GM23338 (cell line): ENCODE measurements around the gene PDE6A.

Source experiments
- CREB1 ChIP-seq: fragments of 250-450 bp; sonication (Bioruptor Pico); IDR thresholded peaks from 2 replicates; pipeline ENCODE4 v1.5.0; 2020; ENCODE audit warnings: low read depth, mild to moderate bottlenecking, moderate library complexity
- CTCF ChIP-seq, 2 experiments: fragments of 200-600 bp in 1 of 2; sonication (generic) in 1 of 2; conservative IDR thresholded peaks; 2 replicates each; pipeline versions ENCODE4 v1.5.1 to v1.6.1; 2016 to 2017; ENCODE audit warnings: antibody characterized with exemption in 2 of 2, low read depth in 2 of 2, mild to moderate bottlenecking in 2 of 2, moderate library complexity in 1 of 2
- ETS1 ChIP-seq: IDR thresholded peaks from 2 replicates; pipeline ENCODE4 v1.6.1; 2016; ENCODE audit warnings: antibody characterized with exemption
- EZH2 ChIP-seq: fragments of 200-600 bp; sonication (generic); IDR thresholded peaks from one replicate; pipeline ENCODE4 v1.8.0; 2017; ENCODE audit warnings: antibody characterized with exemption, mild to moderate bottlenecking, low read depth; ENCODE audit not compliant: unreplicated experiment
- EZH2phosphoT487 ChIP-seq: fragments of 200-600 bp; sonication (generic); IDR thresholded peaks from one replicate; pipeline ENCODE4 v1.8.1; 2018; ENCODE audit warnings: antibody characterized with exemption; ENCODE audit not compliant: unreplicated experiment
- JUNB ChIP-seq: IDR thresholded peaks from one replicate; pipeline ENCODE4 v1.6.1; 2016; ENCODE audit warnings: antibody characterized with exemption; ENCODE audit not compliant: unreplicated experiment
- NANOG ChIP-seq: IDR thresholded peaks from 2 replicates; pipeline ENCODE4 v1.6.1; 2016; ENCODE audit warnings: antibody characterized with exemption, borderline replicate concordance
- POLR2AphosphoS5 ChIP-seq: IDR thresholded peaks from 2 replicates; pipeline ENCODE4 v1.6.1; 2016; ENCODE audit warnings: antibody characterized with exemption, low read depth
- STAT1 ChIP-seq: IDR thresholded peaks from one replicate; pipeline ENCODE4 v1.6.1; 2016; ENCODE audit warnings: antibody characterized with exemption; ENCODE audit not compliant: unreplicated experiment
- ZNF114 ChIP-seq: fragments of 250-450 bp; sonication (Bioruptor Pico); IDR thresholded peaks from 2 replicates; pipeline ENCODE4 v1.5.0; 2020; ENCODE audit warnings: mild to moderate bottlenecking, moderate library complexity
- ZNF331 ChIP-seq: fragments of 250-450 bp; sonication (Bioruptor Pico); IDR thresholded peaks from 2 replicates; pipeline ENCODE4 v1.5.0; 2020; ENCODE audit warnings: low read depth, mild to moderate bottlenecking, moderate library complexity
- TF ChIP-seq, protein P1 (sequence below): IDR thresholded peaks from one replicate; pipeline ENCODE4 v1.6.1; 2018; ENCODE audit warnings: antibody characterized with exemption; ENCODE audit not compliant: unreplicated experiment

- TF ChIP-seq CTCF (conservative IDR thresholded peaks at IDR 0.05; ENCODE audit: low read depth in 2 of 2) (no peak), EZH2phosphoT487 (no peak), EZH2 (no peak), CREB1 (CRISPR knock-in tag) (no peak), POLR2AphosphoS5 (no peak), ZNF114 (CRISPR knock-in tag) (no peak), STAT1 (no peak), JUNB (no peak), NANOG (no peak), ZNF331 (CRISPR knock-in tag) (no peak), ETS1 (no peak)
- TF ChIP-seq, protein P1, sequence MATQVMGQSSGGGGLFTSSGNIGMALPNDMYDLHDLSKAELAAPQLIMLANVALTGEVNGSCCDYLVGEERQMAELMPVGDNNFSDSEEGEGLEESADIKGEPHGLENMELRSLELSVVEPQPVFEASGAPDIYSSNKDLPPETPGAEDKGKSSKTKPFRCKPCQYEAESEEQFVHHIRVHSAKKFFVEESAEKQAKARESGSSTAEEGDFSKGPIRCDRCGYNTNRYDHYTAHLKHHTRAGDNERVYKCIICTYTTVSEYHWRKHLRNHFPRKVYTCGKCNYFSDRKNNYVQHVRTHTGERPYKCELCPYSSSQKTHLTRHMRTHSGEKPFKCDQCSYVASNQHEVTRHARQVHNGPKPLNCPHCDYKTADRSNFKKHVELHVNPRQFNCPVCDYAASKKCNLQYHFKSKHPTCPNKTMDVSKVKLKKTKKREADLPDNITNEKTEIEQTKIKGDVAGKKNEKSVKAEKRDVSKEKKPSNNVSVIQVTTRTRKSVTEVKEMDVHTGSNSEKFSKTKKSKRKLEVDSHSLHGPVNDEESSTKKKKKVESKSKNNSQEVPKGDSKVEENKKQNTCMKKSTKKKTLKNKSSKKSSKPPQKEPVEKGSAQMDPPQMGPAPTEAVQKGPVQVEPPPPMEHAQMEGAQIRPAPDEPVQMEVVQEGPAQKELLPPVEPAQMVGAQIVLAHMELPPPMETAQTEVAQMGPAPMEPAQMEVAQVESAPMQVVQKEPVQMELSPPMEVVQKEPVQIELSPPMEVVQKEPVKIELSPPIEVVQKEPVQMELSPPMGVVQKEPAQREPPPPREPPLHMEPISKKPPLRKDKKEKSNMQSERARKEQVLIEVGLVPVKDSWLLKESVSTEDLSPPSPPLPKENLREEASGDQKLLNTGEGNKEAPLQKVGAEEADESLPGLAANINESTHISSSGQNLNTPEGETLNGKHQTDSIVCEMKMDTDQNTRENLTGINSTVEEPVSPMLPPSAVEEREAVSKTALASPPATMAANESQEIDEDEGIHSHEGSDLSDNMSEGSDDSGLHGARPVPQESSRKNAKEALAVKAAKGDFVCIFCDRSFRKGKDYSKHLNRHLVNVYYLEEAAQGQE, result no peak
These were observed 33.6 kb downstream of the PDE6A start for GRCh38 chr5:149911031-149911430.
